Measurements from ENCODE around the gene MGRN1. TPM values are rescaled to one million over a fixed set of nuclear protein-coding genes. Genes with fewer than 3 reads are reported as not detected.

The MGRN1 gene
- total and polyA plus RNA-seq, 2 of the 13 experiments (the other 11 are each of a cell fraction or from before 2014, with no cell fraction given), result 11.9 to 12.6 TPM

- TF ChIP-seq ZFP36L1 (CRISPR knock-in tag; IDR thresholded peaks at IDR 0.05) (peak; percentile 72; the same call in 1 of the 2 replicates), ZNF597 (CRISPR knock-in tag; IDR thresholded peaks at IDR 0.05) (no peak), SNRNP70 (IDR thresholded peaks at IDR 0.05; ENCODE audit: low read depth, low read length) (no peak), ZBTB8A (CRISPR knock-in tag; IDR thresholded peaks at IDR 0.05; ENCODE audit: borderline replicate concordance, low read depth) (no peak), YEATS4 (CRISPR knock-in tag; IDR thresholded peaks at IDR 0.05; ENCODE audit: borderline replicate concordance) (peak; percentile 96), SMAD3 (CRISPR knock-in tag; IDR thresholded peaks at IDR 0.05) (no peak), PAXIP1 (CRISPR knock-in tag; conservative IDR thresholded peaks at IDR 0.05) (peak; percentile 64), NFATC3 (CRISPR knock-in tag; IDR thresholded peaks at IDR 0.05) (no peak), SP140L (CRISPR knock-in tag; IDR thresholded peaks at IDR 0.05; ENCODE audit: borderline replicate concordance) (no peak), FOXO1 (CRISPR knock-in tag; IDR thresholded peaks at IDR 0.05) (no peak; the same call in 1 of the 2 replicates), ZNF773 (CRISPR knock-in tag; IDR thresholded peaks at IDR 0.05; ENCODE audit: borderline replicate concordance) (peak; percentile 92; the same call in 1 of the 2 replicates), TRAFD1 (CRISPR knock-in tag; IDR thresholded peaks at IDR 0.05; ENCODE audit: borderline replicate concordance) (no peak), SMYD3 (CRISPR knock-in tag; IDR thresholded peaks at IDR 0.05) (no peak), KDM4B (CRISPR knock-in tag; IDR thresholded peaks at IDR 0.05) (no peak), ZKSCAN5 (CRISPR knock-in tag; IDR thresholded peaks at IDR 0.05) (no peak), JARID2 (CRISPR knock-in tag; IDR thresholded peaks at IDR 0.05; ENCODE audit: insufficient replicate concordance) (no peak), ZNF281 (CRISPR knock-in tag; IDR thresholded peaks at IDR 0.05; ENCODE audit: borderline replicate concordance) (no peak), ZNF550 (CRISPR knock-in tag; IDR thresholded peaks at IDR 0.05; ENCODE audit: borderline replicate concordance) (no peak), SIX4 (CRISPR knock-in tag; IDR thresholded peaks at IDR 0.05) (no peak; the same call in 1 of the 2 replicates)
Observed at GRCh38 chr16:4734063-4734729, 109.6 kb downstream of the MGRN1 start, which contains the start of the genes ANKS3 and DNAAF8 (continued).

Data from HepG2 (cell line).